Hepatocyte (in vitro differentiated cells): ENCODE data around the gene RBM18. TPM values are rescaled to one million over a fixed set of nuclear protein-coding genes. Genes with fewer than 3 reads are reported as not detected.

Experiments
- DNase-seq: peaks from one replicate; pipeline ENCODE4 v3.0.0-alpha.2; 2016; ENCODE audit warnings: low spot score
- H2AFZ ChIP-seq: fragments of 200-600 bp; sonication (generic); 2 replicates; pipeline ENCODE4 v1.6.0; 2016; ENCODE audit warnings: antibody characterized with exemption, mild to moderate bottlenecking
- H3K27ac ChIP-seq: fragments of 200-600 bp; sonication (generic); 2 replicates; pipeline ENCODE4 v1.5.1; 2016; ENCODE audit warnings: mild to moderate bottlenecking
- H3K27me3 ChIP-seq: fragments of 200-600 bp; sonication (generic); 2 replicates; pipeline ENCODE4 v1.6.1; 2016
- H3K36me3 ChIP-seq: fragments of 200-600 bp; sonication (generic); replicated peaks from 2 replicates; pipeline ENCODE4 v1.5.1; 2016; ENCODE audit warnings: low read depth; ENCODE audit not compliant: insufficient read depth
- H3K4me1 ChIP-seq: fragments of 200-600 bp; sonication (generic); 2 replicates; pipeline ENCODE4 v1.5.1; 2016; ENCODE audit warnings: mild to moderate bottlenecking, moderate library complexity; ENCODE audit not compliant: insufficient read depth
- H3K4me2 ChIP-seq: fragments of 200-600 bp; sonication (generic); 2 replicates; pipeline ENCODE4 v1.6.0; 2016
- H3K4me3 ChIP-seq: fragments of 200-600 bp; sonication (generic); 2 replicates; pipeline ENCODE4 v1.5.1; 2016; ENCODE audit warnings: mild to moderate bottlenecking
- H3K79me2 ChIP-seq: fragments of 200-600 bp; sonication (generic); 2 replicates; pipeline ENCODE4 v1.6.0; 2017; ENCODE audit warnings: mild to moderate bottlenecking
- H3K9me2 ChIP-seq: fragments of 200-600 bp; sonication (generic); replicated peaks from 2 replicates; pipeline ENCODE4 v1.6.0; 2017; ENCODE audit warnings: mild to moderate bottlenecking; ENCODE audit not compliant: insufficient read depth
- H3K9me3 ChIP-seq: fragments of 200-600 bp; sonication (generic); 2 replicates; pipeline ENCODE4 v1.5.1; 2016; ENCODE audit warnings: low read depth, mild to moderate bottlenecking
- H4K20me1 ChIP-seq: fragments of 200-600 bp; sonication (generic); 2 replicates; pipeline ENCODE4 v1.6.0; 2016; ENCODE audit warnings: mild to moderate bottlenecking; ENCODE audit not compliant: insufficient read depth, poor library complexity, severe bottlenecking
- CTCF ChIP-seq: fragments of 200-600 bp; sonication (generic); IDR thresholded peaks from 2 replicates; pipeline ENCODE4 v1.5.1; 2016; ENCODE audit warnings: antibody characterized with exemption, mild to moderate bottlenecking; ENCODE audit not compliant: poor library complexity
- EZH2 ChIP-seq: fragments of 200-600 bp; sonication (generic); IDR thresholded peaks from 2 replicates; pipeline ENCODE4 v1.6.1; 2016; ENCODE audit warnings: antibody characterized with exemption, mild to moderate bottlenecking, borderline replicate concordance
- EZH2phosphoT487 ChIP-seq: fragments of 200-600 bp; sonication (generic); IDR thresholded peaks from one replicate; pipeline ENCODE4 v1.6.1; 2018; ENCODE audit warnings: antibody characterized with exemption, mild to moderate bottlenecking, low read depth, moderate library complexity; ENCODE audit not compliant: unreplicated experiment, severe bottlenecking
- WGBS: methylation state at CpG from one replicate; pipeline ENCODE4 v1.1.6; 2016; ENCODE audit warnings: low lambda C conversion rate; ENCODE audit errors: missing lambda C conversion rate; 5-methylcytosine and 5-hydroxymethylcytosine counted together
- polyA plus RNA-seq: library from polyadenylated mRNA; unstranded; fragments of >200 nt; fragmentation: Nextera tagmentation; extraction: Ambion mirVana; gene quantifications from 2 replicates; pipeline ENCODE4 v1.2.1, GENCODE V29; 2016
- total RNA-seq: library from RNA; depleted of rRNA; stranded (reverse); fragments of >200 nt; gene quantifications from 2 replicates; pipeline ENCODE4 v1.2.3, GENCODE V29; 2014

Gene RBM18
- total and polyA plus RNA-seq, 2 experiments from 2014 or later = 15.9 to 22.0 TPM

- no peaks in the 10 kb centered on the region for H3K79me2 ChIP-seq
- H4K20me1 ChIP-seq = no peaks in the 10 kb centered on the region
- H3K27me3 ChIP-seq = no peaks in the 10 kb centered on the region
- H3K27ac ChIP-seq = no peak overlapping the region
- no peak for DNase-seq
- H3K4me1 ChIP-seq = no peaks in the 10 kb centered on the region
- WGBS = 98% methylated on average over 3 of the region's 3 CpGs
- H2AFZ ChIP-seq = no peak overlapping the region
- H3K4me3 ChIP-seq = no peak overlapping the region
- H3K9me3 ChIP-seq = no peaks in the 10 kb centered on the region
- no peaks in the 10 kb centered on the region for H3K9me2 ChIP-seq
- no peak overlapping the region for H3K4me2 ChIP-seq
- TF ChIP-seq EZH2 = no peak
- no peak for TF ChIP-seq CTCF
- TF ChIP-seq EZH2phosphoT487 = no peak
- no peaks in the 10 kb centered on the region for H3K36me3 ChIP-seq
Measured at GRCh38 chr9:122297512-122297911, 32.9 kb upstream of the RBM18 start.

GRCh38 chr9:122294531-122294930, 29.9 kb upstream of the RBM18 start:
- no peaks in the 10 kb centered on the region for H3K4me1 ChIP-seq
- H3K27me3 ChIP-seq = no peaks in the 10 kb centered on the region
- H3K79me2 ChIP-seq = no peaks in the 10 kb centered on the region
- no peaks in the 10 kb centered on the region for H4K20me1 ChIP-seq
- TF ChIP-seq EZH2 = no peak
- no peak for TF ChIP-seq EZH2phosphoT487
- no peak overlapping the region for H3K4me2 ChIP-seq
- no peak overlapping the region for H2AFZ ChIP-seq
- H3K27ac ChIP-seq = no peak overlapping the region
- no peaks in the 10 kb centered on the region for H3K9me3 ChIP-seq
- no peaks in the 10 kb centered on the region for H3K36me3 ChIP-seq
- H3K4me3 ChIP-seq = no peak overlapping the region
- no peak for DNase-seq
- WGBS = 67% methylated on average over 4 of the region's 4 CpGs
- no peaks in the 10 kb centered on the region for H3K9me2 ChIP-seq

GRCh38 chr9:122291458-122291857, 26.8 kb upstream of the RBM18 start:
- Histone ChIP-seq H3K36me3 (peaks cover 4% of the 10 kb centered on the region), H3K4me2 (no peak overlapping the region)

GRCh38 chr9:122287214-122287720, 22.6 kb upstream of the RBM18 start:
- Histone ChIP-seq H3K27me3 (no peaks in the 10 kb centered on the region), H3K4me2 (no peak overlapping the region), H4K20me1 (no peaks in the 10 kb centered on the region), H3K79me2 (peaks cover 2% of the 10 kb centered on the region), H3K36me3 (peaks cover 7% of the 10 kb centered on the region), H3K4me1 (no peaks in the 10 kb centered on the region), H3K9me2 (no peaks in the 10 kb centered on the region), H3K9me3 (no peaks in the 10 kb centered on the region), H3K4me3 (no peak overlapping the region), H3K27ac (no peak overlapping the region), H2AFZ (no peak overlapping the region)
- no peak for TF ChIP-seq EZH2
- TF ChIP-seq CTCF = no peak
- TF ChIP-seq EZH2phosphoT487 = no peak
- no peak for DNase-seq
- WGBS = 95% methylated on average over 1 of the region's 1 CpG

More at GRCh38 chr9:122291458-122291857, 26.8 kb upstream of the RBM18 start:
- H3K27ac ChIP-seq = no peak overlapping the region
- no peak overlapping the region for H3K4me3 ChIP-seq
- DNase-seq = no peak
- no peaks in the 10 kb centered on the region for H3K9me2 ChIP-seq
- H3K27me3 ChIP-seq = no peaks in the 10 kb centered on the region
- H3K4me1 ChIP-seq = no peaks in the 10 kb centered on the region
- H4K20me1 ChIP-seq = no peaks in the 10 kb centered on the region
- H3K79me2 ChIP-seq = no peaks in the 10 kb centered on the region
- H3K9me3 ChIP-seq = no peaks in the 10 kb centered on the region
- H2AFZ ChIP-seq = no peak overlapping the region
- 62% methylated on average over 3 of the region's 3 CpGs for WGBS
- no peak for TF ChIP-seq EZH2phosphoT487
- no peak for TF ChIP-seq CTCF
- no peak for TF ChIP-seq EZH2
